22Rv1 (cell line): ENCODE data around the gene CACNA1C.

Experiments used
- H3K27ac ChIP-seq: fragments of 450-650 bp; 2 replicates; pipeline ENCODE4 v1.5.1; 2017
- ZFX ChIP-seq: fragments of 450-650 bp; IDR thresholded peaks from 2 replicates; pipeline ENCODE4 v1.6.1; 2017; ENCODE audit warnings: antibody characterized with exemption, borderline replicate concordance
- TF ChIP-seq, protein P1 (sequence below): fragments of 450-650 bp; IDR thresholded peaks from 2 replicates; pipeline ENCODE4 v1.5.1; 2017; ENCODE audit warnings: mild to moderate bottlenecking

The CACNA1C gene

DNA sequence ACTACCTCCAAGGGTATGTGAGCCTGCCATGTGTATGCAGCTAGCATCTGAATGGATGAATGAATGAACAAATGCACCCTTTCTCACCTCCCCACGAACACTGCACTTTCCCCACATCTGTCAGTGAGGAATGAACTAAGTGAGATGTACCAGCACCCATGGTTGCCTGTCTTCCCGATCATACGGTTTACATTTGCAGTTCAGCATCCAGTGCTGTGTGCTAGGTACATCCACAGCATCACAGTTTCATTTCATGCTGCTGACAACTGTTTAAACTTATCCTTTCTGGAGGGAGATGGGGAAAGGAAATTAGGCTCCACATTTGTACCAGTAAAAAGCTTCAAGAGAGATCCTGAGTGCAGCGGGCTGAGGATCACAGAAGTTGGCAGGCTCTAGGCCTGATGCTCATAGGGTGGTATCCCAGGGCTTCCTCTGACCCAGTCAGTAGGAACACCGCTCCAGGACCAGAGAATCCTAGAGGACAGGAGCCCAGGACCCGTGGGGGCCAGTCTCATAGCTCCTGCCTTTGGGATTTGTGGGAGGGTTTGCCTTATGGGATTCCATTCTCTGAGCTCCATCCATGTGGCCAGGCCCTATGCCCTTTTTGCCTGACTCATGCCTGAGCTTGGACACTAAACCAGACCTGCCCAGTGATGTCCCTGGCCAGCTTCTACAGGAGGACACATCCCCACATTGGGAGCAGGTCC, 294.5 kb downstream of the CACNA1C start:
- TF ChIP-seq, protein P1, sequence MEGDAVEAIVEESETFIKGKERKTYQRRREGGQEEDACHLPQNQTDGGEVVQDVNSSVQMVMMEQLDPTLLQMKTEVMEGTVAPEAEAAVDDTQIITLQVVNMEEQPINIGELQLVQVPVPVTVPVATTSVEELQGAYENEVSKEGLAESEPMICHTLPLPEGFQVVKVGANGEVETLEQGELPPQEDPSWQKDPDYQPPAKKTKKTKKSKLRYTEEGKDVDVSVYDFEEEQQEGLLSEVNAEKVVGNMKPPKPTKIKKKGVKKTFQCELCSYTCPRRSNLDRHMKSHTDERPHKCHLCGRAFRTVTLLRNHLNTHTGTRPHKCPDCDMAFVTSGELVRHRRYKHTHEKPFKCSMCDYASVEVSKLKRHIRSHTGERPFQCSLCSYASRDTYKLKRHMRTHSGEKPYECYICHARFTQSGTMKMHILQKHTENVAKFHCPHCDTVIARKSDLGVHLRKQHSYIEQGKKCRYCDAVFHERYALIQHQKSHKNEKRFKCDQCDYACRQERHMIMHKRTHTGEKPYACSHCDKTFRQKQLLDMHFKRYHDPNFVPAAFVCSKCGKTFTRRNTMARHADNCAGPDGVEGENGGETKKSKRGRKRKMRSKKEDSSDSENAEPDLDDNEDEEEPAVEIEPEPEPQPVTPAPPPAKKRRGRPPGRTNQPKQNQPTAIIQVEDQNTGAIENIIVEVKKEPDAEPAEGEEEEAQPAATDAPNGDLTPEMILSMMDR = no peak
- no peak for TF ChIP-seq ZFX
- no peak overlapping the region for H3K27ac ChIP-seq

DNA sequence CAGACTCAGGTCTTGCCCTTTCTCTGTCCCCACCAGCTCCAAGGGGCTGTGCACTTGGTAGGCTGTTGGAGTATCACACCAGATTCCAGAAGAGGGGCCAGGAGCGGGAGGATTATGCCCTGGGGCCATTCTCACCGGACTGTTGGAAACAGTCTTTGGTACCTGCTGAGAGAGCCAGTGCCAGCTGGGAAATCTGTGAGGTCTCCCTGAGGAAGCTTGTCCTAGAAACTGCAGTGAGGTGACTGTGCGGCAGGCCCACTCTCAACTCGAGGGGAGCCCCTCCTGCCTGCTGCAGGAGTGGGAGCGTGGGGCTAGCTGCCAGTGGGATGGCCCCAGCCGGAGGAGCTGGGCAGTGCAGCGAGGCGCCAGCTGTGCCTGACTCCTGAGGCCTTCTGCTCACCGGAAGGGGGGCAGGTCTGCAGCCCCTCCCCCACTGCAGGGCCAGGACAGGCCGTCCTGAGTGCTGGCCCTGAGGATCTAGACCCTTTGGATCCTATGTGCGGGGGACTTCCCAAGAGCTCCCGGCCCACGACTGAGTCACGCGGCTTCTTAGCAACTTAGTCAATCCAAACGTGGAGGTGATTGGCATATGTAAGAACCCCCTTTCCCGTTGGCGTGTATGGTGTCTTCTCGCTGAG, 295.2 kb downstream of the CACNA1C start:
- H3K27ac ChIP-seq = no peak overlapping the region
- TF ChIP-seq, protein P1 = no peak
- TF ChIP-seq ZFX = no peak

DNA sequence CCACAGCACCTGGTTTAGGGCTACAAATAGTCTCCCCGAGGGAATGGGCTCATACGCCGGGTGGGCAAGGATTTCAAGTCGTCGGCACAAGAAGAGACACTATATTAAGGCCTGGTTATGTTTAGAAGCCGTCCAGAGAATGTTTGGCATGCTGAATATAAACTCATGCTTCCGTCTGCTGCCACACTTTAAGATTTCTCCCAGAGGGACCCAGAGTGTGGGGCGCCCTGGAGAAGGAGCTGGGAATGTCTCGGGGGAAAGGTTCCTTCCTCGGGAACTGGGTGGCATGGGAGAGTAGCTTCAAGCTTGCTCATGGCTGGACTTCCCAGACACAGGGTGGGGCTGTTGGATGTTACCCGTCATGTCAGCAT, 295.7 kb downstream of the CACNA1C start:
- no peak for TF ChIP-seq ZFX
- TF ChIP-seq, protein P1 = no peak
- no peak overlapping the region for H3K27ac ChIP-seq

DNA sequence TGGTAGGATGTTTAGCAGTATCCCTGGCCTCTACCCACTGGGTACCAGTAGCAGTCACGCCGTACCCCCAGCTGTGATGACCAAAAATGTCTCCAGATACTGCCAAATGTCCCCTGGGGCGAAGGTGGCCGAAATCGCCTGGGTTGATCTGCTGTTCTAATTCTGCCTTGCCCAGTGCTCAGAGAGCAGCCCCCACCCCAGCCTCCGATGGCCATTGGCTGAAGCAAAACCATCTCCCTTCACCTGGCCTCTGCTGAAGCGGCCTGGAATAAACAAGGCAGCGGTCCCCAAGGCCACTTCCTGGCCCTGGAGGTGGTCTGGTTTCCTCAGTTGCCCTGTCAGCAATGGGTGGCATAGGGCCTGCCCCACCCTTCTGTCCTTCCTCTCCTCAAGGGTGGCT, 298.4 kb downstream of the CACNA1C start:
- no peak overlapping the region for H3K27ac ChIP-seq
- TF ChIP-seq, protein P1 = no peak
- no peak for TF ChIP-seq ZFX

DNA sequence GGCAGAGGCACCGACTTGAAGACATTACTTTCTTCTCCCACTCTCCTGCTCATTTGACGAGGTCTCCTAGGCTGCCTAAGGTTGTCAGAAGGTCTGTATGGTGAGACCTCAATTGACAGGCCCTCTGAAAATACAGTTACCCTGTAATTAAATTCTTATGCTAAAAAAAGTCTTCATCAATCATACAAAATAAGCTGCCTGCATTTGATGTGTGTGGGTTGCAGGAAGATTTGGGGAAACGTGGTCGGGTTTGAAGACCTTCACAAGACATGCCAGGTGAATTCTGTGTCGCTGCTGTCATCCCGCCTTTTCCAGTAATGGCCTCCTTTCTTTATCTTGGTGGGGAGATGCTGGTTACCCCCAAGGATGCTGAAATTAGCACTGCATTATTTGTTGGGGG, 299.4 kb downstream of the CACNA1C start:
- TF ChIP-seq ZFX = no peak
- TF ChIP-seq, protein P1 = no peak

DNA sequence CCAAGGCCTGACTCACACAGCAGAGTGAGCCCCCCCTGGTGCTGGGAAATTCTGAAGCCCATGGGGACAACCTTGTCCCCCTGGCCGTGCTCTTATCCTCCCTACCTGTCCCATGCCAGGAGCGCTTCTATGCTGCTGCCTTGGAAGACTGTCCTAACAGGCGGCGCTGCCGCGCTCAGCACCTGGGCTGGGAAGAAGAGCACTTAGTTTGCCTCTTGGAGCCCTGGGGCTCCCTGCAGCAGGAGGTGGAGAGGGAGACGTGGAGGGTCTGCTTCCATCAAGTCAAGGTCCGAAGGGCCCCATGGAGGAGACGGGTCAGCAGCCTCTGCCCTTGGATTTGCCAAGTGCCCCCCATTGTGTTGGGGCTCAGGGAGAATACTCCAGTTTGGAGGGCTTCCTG, 300.5 kb downstream of the CACNA1C start:
- TF ChIP-seq ZFX = no peak
- TF ChIP-seq, protein P1 = no peak
- H3K27ac ChIP-seq = no peak overlapping the region

More for the DNA sequence above, 299.4 kb downstream of the CACNA1C start:
- H3K27ac ChIP-seq = no peak overlapping the region

DNA sequence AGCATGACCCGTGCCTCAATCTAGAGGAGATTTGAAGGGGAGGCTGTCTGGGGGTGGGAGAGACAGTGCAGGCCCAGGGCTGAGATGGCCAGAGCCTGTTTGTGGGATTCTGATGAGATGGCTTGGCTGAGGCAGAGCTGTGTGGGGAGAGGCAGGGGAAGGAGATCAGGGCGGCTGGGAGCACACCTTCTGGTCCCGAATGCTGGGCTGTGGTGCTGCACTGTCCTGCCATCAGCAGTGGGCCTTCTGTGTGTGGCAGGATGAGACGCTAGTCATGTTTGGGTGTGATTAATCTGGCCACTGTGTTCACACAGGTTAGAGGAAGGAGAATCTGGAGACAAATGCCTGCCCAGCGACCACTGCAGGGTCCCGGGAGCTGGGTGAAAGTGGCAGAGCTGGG, 300.9 kb downstream of the CACNA1C start:
- no peak overlapping the region for H3K27ac ChIP-seq
- TF ChIP-seq, protein P1 = no peak
- TF ChIP-seq ZFX = no peak
